HG03060 (cell line): ENCODE measurements around the gene PGM1.

Experiments used
- ATAC-seq: cut with Tn5 transposase; IDR thresholded peaks from one replicate; pipeline ENCODE4 v1.9.1; 2021; ENCODE audit warnings: low read depth, moderate number of reproducible peaks; ENCODE audit not compliant: unreplicated experiment

Gene PGM1

DNA sequence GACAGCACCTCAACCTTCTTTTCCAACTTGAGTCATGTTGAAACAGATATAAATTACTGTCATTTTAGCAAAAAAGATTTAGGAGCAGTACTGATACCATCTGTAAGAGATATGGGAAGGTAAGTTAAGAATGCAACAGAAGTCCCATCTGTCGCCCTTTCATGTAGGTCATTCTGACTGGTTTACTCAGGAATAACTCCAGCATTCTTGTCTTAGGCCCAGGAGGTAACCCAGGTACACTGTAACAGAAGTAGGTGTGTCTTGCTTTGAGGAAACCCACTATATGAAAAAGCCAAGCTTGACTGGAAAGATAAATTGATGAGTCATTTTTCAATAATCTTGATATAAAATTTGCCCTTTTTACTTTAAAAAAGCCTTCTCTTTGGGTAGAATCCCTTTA is 35.4 kb downstream of the PGM1 start:
- ATAC-seq = no peak

DNA sequence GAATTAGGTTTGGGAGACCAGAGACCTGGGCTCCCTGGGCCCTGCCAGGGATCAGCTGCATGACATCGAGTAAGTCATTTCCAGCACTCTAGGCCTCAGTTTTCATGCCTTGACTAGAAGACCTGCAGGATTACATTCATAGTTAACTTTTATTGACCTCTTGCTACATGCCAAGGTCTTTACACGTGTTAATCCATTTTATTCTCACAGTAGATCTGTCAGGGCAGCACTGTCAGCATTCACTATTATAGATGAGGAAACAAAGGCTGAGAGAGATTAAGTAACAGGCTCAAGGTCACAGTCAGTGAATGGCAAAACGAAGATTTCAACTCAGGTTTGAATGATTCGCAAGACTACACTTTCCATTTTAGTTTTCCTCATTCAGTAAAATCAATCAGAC is 37.0 kb downstream of the PGM1 start:
- ATAC-seq = no peak

GRCh38 chr1:63630666-63631065 is 37.5 kb downstream of the PGM1 start:
- no peak for ATAC-seq

GRCh38 chr1:63632110-63632509 is 38.9 kb downstream of the PGM1 start:
- no peak for ATAC-seq

GRCh38 chr1:63633281-63633680 is 40.1 kb downstream of the PGM1 start:
- no peak for ATAC-seq

GRCh38 chr1:63634471-63634870 is 41.3 kb downstream of the PGM1 start:
- ATAC-seq = no peak

DNA sequence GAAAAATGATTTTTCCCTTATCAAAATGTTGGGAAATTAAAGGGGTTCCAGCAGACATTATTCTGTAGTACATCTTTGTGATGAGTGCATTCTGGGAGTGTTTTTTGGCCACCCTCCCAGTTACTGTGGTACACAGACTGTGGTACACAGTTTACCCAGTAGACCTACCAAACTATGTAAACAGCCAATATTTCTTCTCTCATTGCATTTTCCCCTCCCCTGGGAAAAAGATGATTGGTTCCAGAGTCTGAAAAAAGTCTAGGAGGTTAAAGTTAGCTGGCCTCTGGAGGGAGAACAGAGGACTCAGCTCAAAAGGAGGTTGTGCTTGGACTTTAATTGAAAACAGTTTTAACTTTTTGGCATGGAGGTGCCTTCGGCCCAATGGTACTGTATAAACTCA is 42.5 kb downstream of the PGM1 start:
- no peak for ATAC-seq

GRCh38 chr1:63636192-63637105 is 43.2 kb downstream of the PGM1 start:
- ATAC-seq = no peak

DNA sequence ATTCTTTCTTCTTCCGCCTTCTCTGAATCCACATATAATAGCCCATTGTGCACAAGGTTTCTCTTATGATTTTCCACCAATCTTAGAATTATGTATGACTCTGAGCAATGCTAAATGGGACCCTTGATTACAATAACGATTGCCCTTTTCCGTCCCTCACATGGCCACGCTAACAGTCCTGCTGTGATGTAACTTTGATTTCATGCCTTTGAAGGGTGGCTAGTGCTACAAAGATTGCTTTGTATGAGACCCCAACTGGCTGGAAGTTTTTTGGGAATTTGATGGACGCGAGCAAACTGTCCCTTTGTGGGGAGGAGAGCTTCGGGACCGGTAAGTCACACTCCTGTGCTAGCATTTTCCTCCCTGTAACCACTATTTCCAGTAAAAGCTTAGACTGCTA is 45.3 kb downstream of the PGM1 start:
- no peak for ATAC-seq

GRCh38 chr1:63638875-63639274 is 45.7 kb downstream of the PGM1 start:
- ATAC-seq = no peak

GRCh38 chr1:63640633-63641567 is 47.7 kb downstream of the PGM1 start:
- ATAC-seq = no peak

DNA sequence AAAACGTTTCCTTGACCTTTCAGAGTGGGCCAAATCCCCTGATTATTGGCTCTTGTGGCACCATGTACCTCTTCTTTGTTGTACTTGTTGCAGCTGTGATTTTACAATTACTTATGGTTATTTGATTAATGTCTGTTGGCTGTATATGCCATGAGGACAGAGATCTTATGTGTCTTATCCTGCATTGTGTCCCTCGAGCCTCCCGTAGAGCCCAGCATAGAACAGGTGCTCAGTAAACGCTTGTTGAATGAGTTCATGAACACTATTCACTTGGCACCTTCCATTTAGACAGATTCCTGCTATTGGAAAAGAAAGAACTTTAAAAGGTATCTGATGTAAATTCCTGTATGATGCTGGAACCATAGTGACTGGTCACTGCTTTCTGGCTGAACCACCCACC is 48.4 kb downstream of the PGM1 start:
- ATAC-seq = no peak

GRCh38 chr1:63642901-63643300 is 49.7 kb downstream of the PGM1 start:
- no peak for ATAC-seq

GRCh38 chr1:63643517-63643916 is 50.3 kb downstream of the PGM1 start:
- no peak for ATAC-seq

GRCh38 chr1:63643926-63644325 is 50.7 kb downstream of the PGM1 start:
- no peak for ATAC-seq

DNA sequence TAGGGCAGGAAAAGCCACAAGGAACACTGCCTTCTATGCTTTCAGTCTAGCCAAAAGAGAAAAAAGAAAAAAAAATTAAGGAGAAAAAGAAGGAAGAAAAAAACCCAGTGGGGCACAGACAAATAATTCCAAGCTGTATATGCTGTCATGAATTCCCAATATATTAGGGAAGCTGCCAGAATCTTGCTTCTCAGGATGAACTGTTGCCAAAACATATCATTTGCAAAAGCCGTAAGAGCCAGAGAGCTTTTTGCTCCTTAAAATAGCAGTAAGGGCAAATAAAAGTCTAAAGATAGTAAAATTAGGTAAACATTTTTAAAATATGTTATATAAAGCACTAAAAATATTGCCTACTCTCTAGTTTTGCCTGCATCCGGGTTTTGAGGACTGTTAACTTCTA is 52.1 kb downstream of the PGM1 start:
- no peak for ATAC-seq

DNA sequence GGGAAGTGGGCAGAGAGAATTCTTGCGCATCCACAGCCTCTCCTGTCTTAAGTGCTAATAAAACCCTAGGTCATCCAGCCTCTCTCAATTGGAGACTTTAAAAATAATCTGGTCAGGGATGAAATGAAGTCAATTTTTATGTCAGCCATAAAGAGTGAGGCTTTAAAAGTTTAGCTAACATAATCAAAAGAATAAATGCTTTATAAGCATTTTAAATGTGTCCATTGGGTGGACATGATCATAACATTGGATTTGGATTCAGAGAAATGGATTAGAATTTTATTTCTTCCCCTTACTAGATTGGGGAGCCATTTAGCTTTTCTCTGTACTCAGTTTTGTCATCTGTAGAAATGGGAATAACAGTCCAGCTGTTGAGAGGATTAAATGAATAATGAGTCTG is 55.5 kb downstream of the PGM1 start:
- no peak for ATAC-seq

GRCh38 chr1:63651161-63651701 is 58.0 kb downstream of the PGM1 start:
- ATAC-seq = no peak

DNA sequence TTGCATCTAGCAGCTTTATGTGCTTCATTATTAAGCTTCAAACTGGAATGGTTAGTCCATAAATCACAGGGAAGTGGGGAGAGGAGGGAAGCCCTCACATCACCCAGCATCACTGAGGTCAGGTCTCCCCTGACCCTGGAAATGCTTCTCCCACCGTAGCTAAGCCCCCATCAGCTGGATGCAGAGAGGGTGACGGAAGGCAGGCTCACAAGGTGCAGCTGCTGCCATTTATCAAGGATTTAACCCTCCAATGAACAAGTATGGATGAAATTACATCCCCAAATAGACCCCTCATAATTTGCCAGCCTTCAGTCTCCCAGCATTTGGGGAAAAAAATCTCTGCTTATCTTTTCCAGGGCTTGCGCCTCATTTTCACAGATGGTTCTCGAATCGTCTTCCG is 60.8 kb downstream of the PGM1 start:
- no peak for ATAC-seq

GRCh38 chr1:63659448-63659847 is 66.2 kb downstream of the PGM1 start:
- no peak for ATAC-seq
